Fibroblast of gingiva (primary cell): ENCODE measurements around the gene CTTNBP2NL.

ENCODE experiments used
- DNase-seq: peaks from one replicate; pipeline ENCODE4 v3.0.0-alpha.2; 2011; ENCODE audit warnings: low read depth

CTTNBP2NL gene

GRCh38 chr1:112395821-112396652 is at the start of gene CTTNBP2NL:
TSS of gene CTTNBP2NL (plus strand) at chr1:112396214. CDS start at chr1:112416166, 19,952 bp downstream.
- DNase-seq = peak; percentile 92

GRCh38 chr1:112346801-112347350 is 49.1 kb upstream of the CTTNBP2NL start:
- DNase-seq = no peak

GRCh38 chr1:112356765-112357164 is 39.2 kb upstream of the CTTNBP2NL start:
- no peak for DNase-seq

GRCh38 chr1:112357467-112357866 is 38.5 kb upstream of the CTTNBP2NL start:
- no peak for DNase-seq

- DNase-seq = peak; percentile 91
Measured at GRCh38 chr1:112358061-112358770, 37.8 kb upstream of the CTTNBP2NL start.

- DNase-seq = peak; percentile 84
Measured at GRCh38 chr1:112358798-112359408, 37.1 kb upstream of the CTTNBP2NL start.

- DNase-seq = peak; percentile 97
Measured at GRCh38 chr1:112359961-112360767, 35.9 kb upstream of the CTTNBP2NL start.

- peak; percentile 30 for DNase-seq
Measured at GRCh38 chr1:112363636-112364035, 32.4 kb upstream of the CTTNBP2NL start.

- no peak for DNase-seq
Measured at GRCh38 chr1:112368198-112368597, 27.8 kb upstream of the CTTNBP2NL start.

- peak; percentile 71 for DNase-seq
Measured at GRCh38 chr1:112369392-112370285, 26.4 kb upstream of the CTTNBP2NL start.

- DNase-seq = no peak
Measured at GRCh38 chr1:112370996-112371395, 25.0 kb upstream of the CTTNBP2NL start.

GRCh38 chr1:112371775-112372174 is 24.2 kb upstream of the CTTNBP2NL start:
- DNase-seq = no peak

- DNase-seq = no peak
Measured at GRCh38 chr1:112373806-112374205, 22.2 kb upstream of the CTTNBP2NL start.

GRCh38 chr1:112375701-112376100 is 20.3 kb upstream of the CTTNBP2NL start:
- no peak for DNase-seq

GRCh38 chr1:112380356-112380755 is 15.7 kb upstream of the CTTNBP2NL start:
- DNase-seq = no peak

- DNase-seq = no peak
Measured at GRCh38 chr1:112381324-112382076, 14.5 kb upstream of the CTTNBP2NL start.

- DNase-seq = no peak
Measured at GRCh38 chr1:112383759-112384370, 12.1 kb upstream of the CTTNBP2NL start.

- no peak for DNase-seq
Measured at GRCh38 chr1:112386024-112386723, 9.8 kb upstream of the CTTNBP2NL start.
